GM10847 (cell line): ENCODE results near the gene MLNR.

Source experiments
- POLR2A ChIP-seq: IDR thresholded peaks from 2 replicates; pipeline ENCODE4 v1.6.1; 2011; ENCODE audit not compliant: insufficient read length; ENCODE audit errors: extremely low read depth

MLNR gene

GRCh38 chr13:49247643-49248621 is 27.8 kb downstream of the MLNR start, which contains the start of gene CDADC1:
TSS of gene CDADC1 (plus strand) at chr13:49247925. CDS start at chr13:49248038, 113 bp downstream.
- TF ChIP-seq POLR2A, result peak; percentile 82

- TF ChIP-seq POLR2A, result no peak
Observed at GRCh38 chr13:49248622-49249002, 28.5 kb downstream of the MLNR start.

GRCh38 chr13:49251326-49251725 is 31.2 kb downstream of the MLNR start:
- TF ChIP-seq POLR2A, result no peak

GRCh38 chr13:49253310-49253709 is 33.2 kb downstream of the MLNR start:
- no peak for TF ChIP-seq POLR2A

GRCh38 chr13:49254007-49254406 is 33.9 kb downstream of the MLNR start:
- no peak for TF ChIP-seq POLR2A

- TF ChIP-seq POLR2A, result no peak
Observed at GRCh38 chr13:49256841-49257240, 36.7 kb downstream of the MLNR start.

- TF ChIP-seq POLR2A, result no peak
Observed at GRCh38 chr13:49258089-49258796, 38.1 kb downstream of the MLNR start.

GRCh38 chr13:49259586-49259985 is 39.4 kb downstream of the MLNR start:
- no peak for TF ChIP-seq POLR2A

GRCh38 chr13:49262634-49263033 is 42.5 kb downstream of the MLNR start:
- no peak for TF ChIP-seq POLR2A

GRCh38 chr13:49265822-49266221 is 45.7 kb downstream of the MLNR start:
- TF ChIP-seq POLR2A, result no peak

- TF ChIP-seq POLR2A, result no peak
Observed at GRCh38 chr13:49271264-49271663, 51.1 kb downstream of the MLNR start.
